Stimulated activated CD8-positive, alpha-beta memory T cell treated with anti-CD3 and anti-CD28 coated beads, Interleukin-15, amount 100 ng/mL, for 1 hour (primary cell): ENCODE results near the gene CADPS2.

Experiments used
- DNase-seq: peaks from one replicate; pipeline ENCODE4 v3.0.0-alpha.2; 2020; ENCODE audit warnings: low read depth

CADPS2 gene

GRCh38 chr7:122886357-122887081 is at the start of gene CADPS2:
Gene CADPS2, minus strand, starts transcription at chr7:122886460. Its CDS starts 123 bp downstream, at chr7:122886337.
- DNase-seq, result no peak

- DNase-seq, result no peak
Observed at GRCh38 chr7:122935620-122936019, 49.4 kb upstream of the CADPS2 start.

DNA sequence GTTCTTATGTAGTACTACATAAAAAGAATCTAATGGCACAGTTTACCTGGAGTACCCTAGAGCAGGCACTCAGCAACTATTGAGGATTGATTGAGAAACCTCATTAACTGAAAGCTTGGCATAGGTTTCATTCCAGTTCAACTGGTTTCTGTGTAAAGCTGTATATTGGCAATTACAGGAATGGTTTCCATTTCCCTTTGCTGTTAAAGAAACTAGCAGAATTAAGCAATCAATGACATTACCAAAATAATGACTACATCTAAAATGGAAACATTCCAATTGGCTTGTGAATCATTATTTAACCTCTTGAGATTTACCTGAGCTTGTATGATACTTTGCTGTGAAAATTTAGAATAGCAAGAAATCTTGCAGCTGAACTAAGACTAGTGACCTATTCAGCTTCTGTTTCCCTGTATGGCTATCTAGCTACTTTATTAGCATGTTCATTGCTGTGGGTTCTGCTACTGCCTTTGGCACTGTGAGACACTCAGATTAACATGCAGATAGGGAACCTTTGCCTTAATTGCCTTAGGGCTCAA is 33.5 kb upstream of the CADPS2 start:
- no peak for DNase-seq

- DNase-seq, result no peak
Observed at GRCh38 chr7:122914812-122915211, 28.6 kb upstream of the CADPS2 start.

DNA sequence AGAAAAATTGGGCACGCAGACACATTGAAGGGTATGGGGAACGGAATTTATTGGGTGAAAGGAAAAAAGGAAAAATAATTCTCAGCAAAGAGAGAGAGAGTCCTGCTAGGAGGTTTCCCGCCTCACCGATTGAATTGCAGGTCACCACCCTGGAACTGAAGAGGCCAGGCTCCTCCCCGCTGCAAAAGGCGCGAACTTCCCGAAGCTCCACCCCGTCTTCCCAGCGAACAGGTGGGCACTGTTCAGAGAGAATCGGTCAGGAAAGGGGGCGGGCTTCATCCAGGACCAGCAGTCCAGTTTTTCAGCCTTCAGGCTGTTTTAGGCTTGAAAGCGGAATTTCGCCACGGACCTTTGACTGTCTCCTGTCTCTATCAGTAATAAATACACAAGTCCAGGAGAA is 27.3 kb upstream of the CADPS2 start:
- no peak for DNase-seq

DNA sequence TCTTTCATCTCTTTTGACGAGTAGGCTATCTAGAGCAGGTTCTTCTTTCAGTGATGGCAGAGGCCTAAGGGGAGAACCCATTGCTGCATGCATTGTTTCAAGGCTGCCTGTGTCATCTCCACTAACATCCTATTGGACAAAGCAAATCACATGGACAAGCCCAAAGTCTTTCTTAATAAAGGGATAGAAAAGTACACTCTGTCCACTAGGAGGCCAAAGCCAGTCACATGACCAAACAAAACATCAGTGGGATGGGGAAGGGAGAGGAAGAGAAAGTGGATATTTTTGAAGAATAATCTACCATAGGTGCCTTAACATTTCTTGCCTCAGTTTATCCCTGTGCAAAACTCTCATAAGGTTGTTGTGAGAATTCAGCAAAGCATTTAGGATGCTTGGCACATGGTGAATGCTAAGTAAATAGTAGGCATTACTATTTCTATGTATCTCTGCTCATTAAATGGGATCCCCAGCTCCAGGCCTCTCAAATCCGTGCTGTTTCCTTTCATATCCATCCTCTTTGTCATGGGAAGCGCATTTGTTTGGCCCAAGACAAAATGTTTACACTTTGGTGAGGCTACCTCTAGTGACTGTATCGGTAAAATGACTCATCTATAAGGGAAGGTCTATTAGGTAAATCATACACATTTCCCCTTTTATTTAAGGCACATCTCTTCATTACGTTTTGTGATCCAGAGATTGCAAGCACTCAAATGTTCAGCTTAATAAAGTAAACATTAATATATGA is 16.7 kb upstream of the CADPS2 start:
- DNase-seq, result no peak

- DNase-seq, result no peak
Observed at GRCh38 chr7:122901250-122901649, 15.0 kb upstream of the CADPS2 start.

DNA sequence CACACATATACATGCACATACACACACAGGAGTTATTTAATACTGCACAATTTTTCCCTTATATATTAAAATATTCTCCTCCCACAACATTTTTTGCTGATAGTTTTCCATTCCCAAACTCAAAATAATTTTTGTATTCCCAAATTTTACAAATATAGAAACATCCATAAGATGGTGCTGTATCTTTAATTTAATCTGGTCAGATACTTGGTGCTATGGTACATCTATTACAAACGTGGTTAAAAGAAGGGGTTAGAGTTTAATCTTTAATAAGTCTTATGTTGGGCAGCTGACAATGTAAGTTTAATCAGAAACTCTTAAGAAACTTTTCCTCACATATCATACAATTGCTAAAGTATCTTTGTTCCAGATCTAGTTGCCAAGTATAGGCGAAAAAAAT is 10.2 kb upstream of the CADPS2 start:
- no peak for DNase-seq

- no peak for DNase-seq
Observed at GRCh38 chr7:122893486-122893885, 7.2 kb upstream of the CADPS2 start.

- DNase-seq, result no peak
Observed at GRCh38 chr7:122889116-122889515, 2.9 kb upstream of the CADPS2 start.

- no peak for DNase-seq
Observed at GRCh38 chr7:122887848-122888247, 1.6 kb upstream of the CADPS2 start.

- no peak for DNase-seq
Observed at GRCh38 chr7:122887198-122887597, 938 bp upstream of the CADPS2 start.

- DNase-seq, result no peak
Observed at GRCh38 chr7:122885583-122886356, 490 bp downstream of the CADPS2 start.

- no peak for DNase-seq
Observed at GRCh38 chr7:122884186-122884585, 2.1 kb downstream of the CADPS2 start.

DNA sequence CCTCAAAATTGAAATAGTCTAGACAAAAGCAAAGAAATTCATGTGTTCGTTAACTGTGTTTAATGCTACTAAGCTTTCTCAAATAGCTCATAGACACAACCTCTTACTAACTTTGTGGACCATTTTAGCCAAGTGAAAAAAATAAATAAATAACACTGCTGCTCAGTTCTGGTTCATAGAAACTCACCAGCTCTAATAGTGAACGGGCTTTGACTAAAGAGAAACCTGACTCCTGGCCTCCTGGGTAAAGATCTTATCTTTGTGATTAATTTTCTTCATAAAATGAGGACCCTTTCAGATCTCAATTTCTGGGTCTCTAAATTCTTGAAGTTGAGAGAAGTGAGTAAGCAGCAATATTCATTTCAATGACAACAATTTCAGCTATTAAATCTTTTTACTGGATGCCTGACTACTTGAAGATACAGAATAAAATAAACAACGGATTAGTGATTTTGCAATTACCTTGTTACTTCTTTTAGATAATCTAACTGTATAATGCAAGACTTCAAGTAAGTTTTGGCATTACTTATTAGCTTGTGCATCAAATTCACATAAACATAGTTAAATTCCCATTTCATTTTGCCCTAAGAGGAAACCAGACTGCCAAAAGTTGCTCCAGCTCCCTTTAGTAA is 3.1 kb downstream of the CADPS2 start:
- DNase-seq, result no peak

GRCh38 chr7:122881324-122881723 is 4.9 kb downstream of the CADPS2 start:
- DNase-seq, result no peak

- DNase-seq, result no peak
Observed at GRCh38 chr7:122869260-122869659, 17.0 kb downstream of the CADPS2 start.

GRCh38 chr7:122867471-122867980 is 18.7 kb downstream of the CADPS2 start:
- no peak for DNase-seq

DNA sequence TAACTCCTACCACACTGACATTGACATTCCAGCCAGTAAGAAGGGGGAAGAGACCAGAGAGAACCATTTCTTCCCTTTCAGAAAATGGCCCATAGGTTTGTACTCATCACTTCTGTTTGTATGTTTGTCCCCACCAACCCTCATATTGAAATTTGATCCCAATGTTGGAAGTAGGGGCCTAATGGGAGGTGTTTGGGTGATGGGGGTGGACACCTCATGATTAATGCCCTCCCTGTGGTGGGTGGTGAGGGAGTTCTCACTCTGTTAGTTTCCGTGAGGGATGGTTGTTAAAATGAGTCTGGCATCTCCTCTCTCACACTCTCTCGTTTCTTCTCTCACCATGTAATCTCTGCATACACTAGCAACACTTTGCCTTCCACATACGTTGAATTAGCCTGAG is 21.4 kb downstream of the CADPS2 start:
- no peak for DNase-seq

DNA sequence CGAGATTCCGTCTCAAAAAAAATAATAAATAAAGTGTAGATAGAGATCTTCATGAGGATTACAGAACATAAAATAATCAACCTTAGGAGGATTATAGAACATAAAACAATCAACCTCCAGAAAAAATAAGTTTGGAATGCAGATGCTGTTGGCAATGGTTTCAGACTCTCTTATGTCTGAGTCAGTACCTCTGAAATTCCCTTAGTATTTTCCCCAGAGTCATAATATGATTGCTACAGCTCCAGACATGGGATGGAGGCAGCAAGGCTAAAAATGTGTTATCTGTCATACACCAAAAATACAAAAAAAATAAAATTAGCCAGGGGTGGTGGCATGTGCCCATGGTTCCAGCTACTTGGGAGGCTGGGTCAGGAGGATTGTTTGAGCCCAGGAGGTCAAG is 22.2 kb downstream of the CADPS2 start:
- DNase-seq, result no peak

GRCh38 chr7:122858320-122858719 is 27.9 kb downstream of the CADPS2 start:
- DNase-seq, result no peak

DNA sequence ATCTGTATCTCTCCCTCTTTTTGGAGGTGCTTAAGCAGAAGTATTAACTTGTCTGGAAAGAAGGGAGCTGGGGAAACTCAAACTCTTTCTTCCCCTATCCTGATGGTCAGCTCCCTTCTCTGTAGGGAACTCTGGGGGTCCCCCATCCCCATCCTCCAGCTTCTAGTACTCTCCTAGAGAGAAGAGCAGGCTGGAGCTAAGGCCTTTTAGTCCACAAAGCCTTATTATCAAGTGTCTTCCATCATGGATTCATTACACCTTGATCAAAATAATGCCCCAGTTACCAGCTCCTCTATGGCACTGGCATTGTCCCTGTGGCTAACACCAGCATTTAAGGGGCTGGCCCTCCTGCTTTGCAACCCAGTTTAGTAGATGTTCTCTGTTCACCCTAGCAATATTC is 35.7 kb downstream of the CADPS2 start:
- no peak for DNase-seq
